OCI-LY3 (cell line): ENCODE data around the gene IRS2.

ENCODE experiments used
- EZH2phosphoT487 ChIP-seq: fragments of 200-600 bp; shearing (Covaris generic); IDR thresholded peaks from 2 replicates; pipeline ENCODE4 v1.6.1; 2018; ENCODE audit warnings: antibody characterized with exemption, mixed run types, low read depth
- TF ChIP-seq, protein P1 (sequence below): fragments of 200-600, 300-600 bp; sonication (generic); IDR thresholded peaks from 2 replicates; pipeline ENCODE4 v1.5.1; 2014; ENCODE audit warnings: antibody characterized with exemption, low read length, low read depth

DNA sequence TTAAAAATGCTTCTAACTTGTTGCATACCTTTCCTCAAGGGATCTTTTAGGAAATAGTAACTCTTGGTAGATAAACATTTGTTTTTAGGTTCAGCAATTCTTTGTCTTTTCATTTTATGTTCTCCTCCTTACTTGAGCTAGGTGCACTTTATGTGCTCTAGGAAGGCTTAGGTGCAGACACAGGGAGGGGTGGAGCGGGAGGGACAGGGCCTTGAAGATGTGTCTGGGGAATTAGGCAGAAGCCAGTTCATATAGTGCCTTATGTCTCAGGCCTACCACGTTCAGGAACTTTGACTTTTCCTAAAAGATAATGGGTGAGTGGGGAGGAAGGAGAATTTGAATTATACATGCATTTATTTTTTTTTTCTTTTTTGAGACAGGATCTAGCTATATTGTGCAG lies 37.7 kb downstream of the IRS2 start:
- TF ChIP-seq, protein P1, sequence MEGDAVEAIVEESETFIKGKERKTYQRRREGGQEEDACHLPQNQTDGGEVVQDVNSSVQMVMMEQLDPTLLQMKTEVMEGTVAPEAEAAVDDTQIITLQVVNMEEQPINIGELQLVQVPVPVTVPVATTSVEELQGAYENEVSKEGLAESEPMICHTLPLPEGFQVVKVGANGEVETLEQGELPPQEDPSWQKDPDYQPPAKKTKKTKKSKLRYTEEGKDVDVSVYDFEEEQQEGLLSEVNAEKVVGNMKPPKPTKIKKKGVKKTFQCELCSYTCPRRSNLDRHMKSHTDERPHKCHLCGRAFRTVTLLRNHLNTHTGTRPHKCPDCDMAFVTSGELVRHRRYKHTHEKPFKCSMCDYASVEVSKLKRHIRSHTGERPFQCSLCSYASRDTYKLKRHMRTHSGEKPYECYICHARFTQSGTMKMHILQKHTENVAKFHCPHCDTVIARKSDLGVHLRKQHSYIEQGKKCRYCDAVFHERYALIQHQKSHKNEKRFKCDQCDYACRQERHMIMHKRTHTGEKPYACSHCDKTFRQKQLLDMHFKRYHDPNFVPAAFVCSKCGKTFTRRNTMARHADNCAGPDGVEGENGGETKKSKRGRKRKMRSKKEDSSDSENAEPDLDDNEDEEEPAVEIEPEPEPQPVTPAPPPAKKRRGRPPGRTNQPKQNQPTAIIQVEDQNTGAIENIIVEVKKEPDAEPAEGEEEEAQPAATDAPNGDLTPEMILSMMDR = no peak
- TF ChIP-seq EZH2phosphoT487 = no peak
